Activated CD4-positive, CD25-positive, alpha-beta regulatory T cell (primary cell): Measurements from ENCODE around the gene CLNK.

Source experiments
- DNase-seq, 4 experiments: peaks; one replicate each; lab custom pipeline; 2025; lab: John Stamatoyannopoulos, UW

Gene CLNK

GRCh38 chr4:10684631-10685030 lies at the start of gene CLNK:
TSS of gene CLNK (minus strand) at chr4:10684768. CDS start at chr4:10667869, 16,899 bp downstream.
- no peak for DNase-seq

GRCh38 chr4:10733481-10734062 lies 49.0 kb upstream of the CLNK start:
- DNase-seq, result no peak

DNA sequence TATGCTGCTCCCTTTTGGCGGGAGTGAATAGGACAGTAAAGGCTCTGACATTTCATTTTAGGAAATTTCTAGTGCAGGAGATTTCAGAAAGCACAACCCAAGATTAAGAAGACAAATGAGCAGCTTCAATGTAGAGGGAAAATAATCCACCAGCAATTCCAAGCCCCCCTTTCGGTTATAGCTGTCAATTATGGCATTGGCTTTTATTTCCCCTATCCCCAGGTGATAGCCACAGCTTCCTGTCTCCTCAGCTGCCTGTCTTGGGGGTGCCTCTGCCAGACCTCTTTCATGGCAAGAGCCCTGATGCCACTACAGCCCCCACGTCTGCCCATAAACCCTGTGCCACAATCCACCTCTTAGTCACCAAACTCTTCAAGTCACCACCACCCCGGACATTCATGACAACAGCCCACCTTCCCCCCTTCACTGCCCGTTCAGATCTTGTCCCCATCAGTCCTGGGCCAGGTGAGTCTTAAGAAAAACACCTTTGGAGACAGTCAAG lies 48.4 kb upstream of the CLNK start:
- no peak for DNase-seq

- DNase-seq, result no peak
Measured at GRCh38 chr4:10732235-10732913, 47.8 kb upstream of the CLNK start.

DNA sequence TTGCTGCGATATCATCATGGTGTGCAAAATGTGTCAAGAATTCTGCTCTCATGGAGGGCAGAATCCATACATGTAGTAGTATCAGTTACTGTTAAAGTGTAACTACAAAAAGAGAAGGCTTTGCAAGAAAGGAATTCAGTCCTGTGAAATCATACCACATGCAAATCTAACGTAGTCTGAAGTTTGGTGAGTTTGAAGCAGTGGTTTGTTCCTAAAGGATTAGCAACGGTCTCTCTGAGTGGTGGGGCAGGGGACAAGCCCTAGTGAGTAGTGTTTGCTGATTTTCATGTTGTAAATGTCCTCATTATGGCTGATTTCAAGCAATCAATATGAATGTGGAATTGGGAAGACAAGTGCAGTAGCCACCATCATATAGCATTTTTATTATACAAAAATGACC lies 47.1 kb upstream of the CLNK start:
- no peak for DNase-seq

- DNase-seq, result no peak
Measured at GRCh38 chr4:10731162-10731561, 46.6 kb upstream of the CLNK start.

- DNase-seq, result no peak
Measured at GRCh38 chr4:10730590-10730989, 46.0 kb upstream of the CLNK start.

DNA sequence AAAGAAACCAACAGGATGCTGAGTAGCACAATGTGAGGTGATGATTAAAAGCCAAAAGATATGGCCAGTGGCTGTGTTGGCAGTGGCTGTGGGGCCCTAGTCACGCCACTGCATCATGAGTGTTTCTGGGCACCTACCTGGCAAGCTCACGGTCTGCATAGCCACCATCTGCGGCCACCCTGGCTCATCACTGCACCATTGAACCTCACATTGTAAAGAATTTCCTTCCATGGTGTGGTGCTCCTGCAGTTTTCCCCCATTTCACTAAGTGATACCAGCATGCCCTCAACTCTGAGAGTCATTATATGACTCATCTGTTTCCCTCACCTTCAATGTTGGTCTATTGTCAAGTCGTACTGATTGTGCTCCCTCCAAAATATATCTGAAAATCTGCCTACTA lies 45.5 kb upstream of the CLNK start:
- no peak for DNase-seq

GRCh38 chr4:10729366-10729765 lies 44.8 kb upstream of the CLNK start:
- no peak for DNase-seq

- DNase-seq, result no peak
Measured at GRCh38 chr4:10728016-10728415, 43.4 kb upstream of the CLNK start.

- DNase-seq, result no peak
Measured at GRCh38 chr4:10727140-10727880, 42.7 kb upstream of the CLNK start.

DNA sequence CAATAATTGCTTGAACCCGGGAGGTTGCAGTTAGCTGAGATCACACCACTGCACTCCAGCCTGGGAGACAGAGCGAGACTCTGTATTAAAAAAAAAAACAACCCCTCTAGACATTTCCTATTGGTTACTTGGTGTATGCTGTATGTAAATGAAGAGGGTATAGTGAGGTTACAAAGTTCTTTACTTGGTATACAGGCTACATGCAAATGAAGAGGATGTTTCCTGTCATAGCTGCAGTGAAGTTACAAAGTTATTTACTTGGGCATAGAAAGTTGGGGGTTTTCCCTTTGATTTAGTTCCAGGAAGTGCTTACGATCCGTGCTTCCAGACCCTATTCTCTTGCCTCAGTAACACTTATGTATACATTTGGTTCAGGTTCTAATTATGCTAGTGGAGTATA lies 38.4 kb upstream of the CLNK start:
- no peak for DNase-seq

GRCh38 chr4:10721616-10722015 lies 37.0 kb upstream of the CLNK start:
- no peak for DNase-seq

DNA sequence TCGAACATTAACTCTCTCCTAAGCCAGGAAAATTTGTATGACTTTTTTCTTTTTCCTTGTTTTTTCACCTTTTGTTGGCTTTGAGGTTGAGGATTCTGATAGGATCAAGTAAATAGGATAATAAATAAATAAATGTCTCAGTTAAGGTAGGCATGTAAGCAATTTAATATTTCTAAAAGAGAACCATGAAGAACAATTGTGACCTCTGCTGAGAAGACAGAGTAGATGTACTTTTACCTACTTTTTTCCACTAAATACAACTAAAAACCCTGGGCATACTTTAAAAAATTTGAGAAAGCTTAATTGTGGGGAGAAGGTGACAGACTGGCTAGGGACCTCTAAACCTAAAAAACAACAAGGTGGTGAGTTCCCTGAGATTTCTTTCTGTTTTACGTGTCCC lies 31.6 kb upstream of the CLNK start:
- no peak for DNase-seq

- DNase-seq, result no peak
Measured at GRCh38 chr4:10715696-10716095, 31.1 kb upstream of the CLNK start.

DNA sequence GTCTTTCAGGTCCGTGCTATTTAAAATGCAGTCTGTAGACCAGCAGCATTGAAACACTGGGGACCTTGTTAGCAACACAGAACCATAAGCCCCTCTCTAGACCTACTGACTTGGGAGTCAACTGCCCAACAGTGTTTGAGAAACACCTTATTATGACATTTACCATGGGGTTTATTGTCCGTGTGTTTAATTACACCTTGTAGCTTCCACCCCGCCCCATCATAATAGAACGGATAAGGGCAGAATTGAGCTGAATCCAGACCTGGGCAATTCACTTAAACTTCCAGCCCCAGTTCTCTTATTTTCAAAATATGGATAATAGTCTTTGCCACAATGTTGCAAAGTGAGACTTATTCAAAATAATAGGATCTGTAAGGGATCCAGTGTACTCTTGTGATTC lies 30.6 kb upstream of the CLNK start:
- no peak for DNase-seq

- DNase-seq, result no peak
Measured at GRCh38 chr4:10713591-10713990, 29.0 kb upstream of the CLNK start.

DNA sequence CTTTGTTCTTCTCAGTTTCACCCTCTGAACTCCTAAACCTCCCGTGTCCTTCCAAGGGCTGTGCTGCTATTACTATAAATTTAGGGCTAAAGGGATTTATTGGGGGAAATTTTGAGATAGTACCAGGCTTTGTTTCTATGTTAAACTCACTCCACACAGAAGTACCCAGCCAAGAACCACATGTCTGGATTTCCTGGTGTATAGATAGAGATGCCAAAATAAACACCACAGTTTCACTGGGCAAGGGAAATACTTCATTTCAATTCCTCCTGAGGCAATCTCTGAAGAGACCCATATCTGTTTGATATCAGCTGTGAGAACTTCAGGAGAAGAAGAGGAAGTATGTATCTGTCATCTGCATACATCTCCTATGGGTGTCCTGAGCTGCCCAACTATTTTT lies 21.7 kb upstream of the CLNK start:
- no peak for DNase-seq

GRCh38 chr4:10704430-10704810 lies 19.9 kb upstream of the CLNK start:
- DNase-seq, result no peak

GRCh38 chr4:10703766-10704429 lies 19.3 kb upstream of the CLNK start:
- no peak for DNase-seq

DNA sequence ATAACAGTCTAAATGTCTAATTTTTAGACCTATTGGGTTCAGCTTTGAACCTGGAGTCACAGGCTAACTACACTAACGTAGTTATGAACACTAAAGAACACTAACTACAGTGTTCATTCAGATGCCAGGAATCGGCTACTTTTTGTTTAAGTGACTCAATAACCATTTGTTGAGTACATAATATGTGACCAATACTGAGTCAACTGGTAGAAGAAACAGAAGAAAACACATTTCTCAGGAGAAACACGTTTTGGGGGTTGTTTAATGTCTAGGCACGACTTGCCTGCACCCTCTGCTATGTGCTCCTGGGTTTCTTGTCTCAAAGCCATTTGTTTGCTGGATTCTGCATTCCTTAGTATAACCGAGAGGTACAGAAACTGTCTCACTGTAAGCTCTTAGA lies 18.6 kb upstream of the CLNK start:
- DNase-seq, result no peak

- no peak for DNase-seq
Measured at GRCh38 chr4:10701702-10702460, 17.3 kb upstream of the CLNK start.
